Bronchial epithelial cell (primary cell): ENCODE results near the gene GALNT18. TPM values are rescaled to one million over a fixed set of nuclear protein-coding genes. Genes with fewer than 3 reads are reported as not detected.

Source experiments
- DNase-seq: peaks from one replicate; pipeline ENCODE4 v3.0.0-alpha.2; 2010; ENCODE audit warnings: low read depth
- FAIRE-seq: peaks from 2 replicates; lab custom pipeline; 2011; peaks lifted over from hg19 to GRCh38; lab: Jason Lieb, UNC
- H3K27me3 ChIP-seq: 2 replicates; pipeline ENCODE4 v1.5.1; 2011; ENCODE audit warnings: low read length; ENCODE audit not compliant: control insufficient read depth, insufficient read depth
- H3K36me3 ChIP-seq: 2 replicates; pipeline ENCODE4 v1.5.1; 2011; ENCODE audit warnings: low read length; ENCODE audit not compliant: control insufficient read depth, insufficient read depth
- H3K4me3 ChIP-seq: 2 replicates; pipeline ENCODE4 v1.5.1; 2011; ENCODE audit warnings: mild to moderate bottlenecking, low read depth, low read length, control low read depth
- CTCF ChIP-seq: IDR thresholded peaks from 2 replicates; pipeline ENCODE4 v1.5.1; 2011; ENCODE audit warnings: mild to moderate bottlenecking, moderate library complexity, low read length, control low read depth, inconsistent platforms; ENCODE audit not compliant: insufficient read depth, severe bottlenecking
- total RNA-seq: library from RNA; depleted of rRNA; stranded (reverse); fragments of >200 nt; gene quantifications from 2 replicates; pipeline ENCODE4 v1.2.1, GENCODE V29; 2014

Gene GALNT18
- total RNA-seq, 1 donor from 2014 or later, result 26.1 TPM

DNA sequence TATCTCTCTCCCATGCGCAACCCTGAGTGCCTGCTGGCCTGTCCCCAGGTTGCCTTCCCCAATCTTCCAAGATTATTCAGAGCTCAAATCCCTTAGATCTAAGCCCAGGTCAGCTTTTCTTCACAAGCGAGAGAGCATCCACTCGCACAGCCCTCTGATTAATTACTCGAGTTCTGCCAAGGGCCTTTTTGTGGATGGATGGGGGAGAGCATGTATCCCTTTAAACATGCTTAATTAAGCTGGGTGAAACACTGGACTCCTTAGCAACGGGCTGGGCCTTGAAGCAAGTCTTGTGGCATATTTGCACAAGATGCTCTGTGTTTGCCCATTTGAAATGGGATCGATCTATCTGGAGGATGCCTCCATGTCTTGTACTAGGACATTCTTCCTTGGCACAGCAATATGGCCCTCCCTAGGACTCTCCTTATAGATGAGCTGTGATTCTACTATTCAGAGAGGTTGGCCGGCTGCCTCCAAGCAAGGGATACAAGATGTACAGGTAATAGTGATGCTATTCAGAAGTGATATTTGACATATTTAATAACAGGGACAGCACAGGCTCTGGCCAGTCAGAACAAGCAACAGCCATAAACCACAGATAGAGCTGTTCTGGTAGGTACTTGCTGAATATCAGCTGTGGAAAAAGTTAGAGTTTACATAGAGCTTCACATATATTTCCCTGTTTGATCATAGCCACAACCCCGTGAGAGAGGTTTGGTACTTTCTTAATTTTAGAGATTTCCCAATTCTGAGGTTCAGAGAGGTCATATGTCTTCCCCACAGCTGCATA, 394.3 kb downstream of the GALNT18 start:
- no peak overlapping the region for H3K4me3 ChIP-seq
- no peaks in the 10 kb centered on the region for H3K36me3 ChIP-seq
- TF ChIP-seq CTCF, result no peak
- H3K27me3 ChIP-seq, result no peaks in the 10 kb centered on the region
- DNase-seq (peak; percentile 56), FAIRE-seq (peak; percentile 60)

Other genes starting within 250 kb of the GALNT18 start
- gene USP47, start 220.0 kb upstream of the GALNT18 start, total RNA-seq, result 54.0 and 73.2 TPM in 2 replicates